Stimulated activated CD8-positive, alpha-beta memory T cell treated with anti-CD3 and anti-CD28 coated beads, Interleukin-12 subunit alpha, Interleukin-12 subunit beta, amount 100 ng/mL, for 24 hours (primary cell): ENCODE data around the gene H2BK1.

Experiments
- DNase-seq: peaks from one replicate; pipeline ENCODE4 v3.0.0-alpha.2; 2020; ENCODE audit errors: extremely low read depth

H2BK1 gene

GRCh38 chr7:151210087-151210854 lies at the start of gene H2BK1:
H2BK1 (minus strand) TSS chr7:151210488; CDS start chr7:151210318, 170 bp downstream.
- DNase-seq: no peak

- no peak for DNase-seq
Measured at GRCh38 chr7:151257990-151258389, 47.7 kb upstream of the H2BK1 start.

GRCh38 chr7:151256410-151257045 lies 46.2 kb upstream of the H2BK1 start:
- DNase-seq: no peak

- no peak for DNase-seq
Measured at GRCh38 chr7:151255390-151255789, 45.1 kb upstream of the H2BK1 start.

- no peak for DNase-seq
Measured at GRCh38 chr7:151254851-151255250, 44.6 kb upstream of the H2BK1 start.

GRCh38 chr7:151254316-151254715 lies 44.0 kb upstream of the H2BK1 start:
- no peak for DNase-seq

GRCh38 chr7:151252961-151253711 lies 42.8 kb upstream of the H2BK1 start:
- DNase-seq: no peak

- DNase-seq: no peak
Measured at GRCh38 chr7:151252561-151252835, 42.2 kb upstream of the H2BK1 start.

GRCh38 chr7:151251689-151252560 lies 41.6 kb upstream of the H2BK1 start:
- DNase-seq: no peak

- no peak for DNase-seq
Measured at GRCh38 chr7:151251328-151251688, 41.0 kb upstream of the H2BK1 start.

GRCh38 chr7:151250181-151251132 lies 40.2 kb upstream of the H2BK1 start:
- no peak for DNase-seq

- no peak for DNase-seq
Measured at GRCh38 chr7:151249732-151250072, 39.4 kb upstream of the H2BK1 start.

- DNase-seq: no peak
Measured at GRCh38 chr7:151249034-151249731, 38.9 kb upstream of the H2BK1 start.

- DNase-seq: no peak
Measured at GRCh38 chr7:151248346-151249033, 38.2 kb upstream of the H2BK1 start, which contains the start of gene SMARCD3. SMARCD3 (minus strand) TSS chr7:151248694; CDS start chr7:151248562, 132 bp downstream.

GRCh38 chr7:151247611-151248345 lies 37.5 kb upstream of the H2BK1 start:
- no peak for DNase-seq

- DNase-seq: no peak
Measured at GRCh38 chr7:151246851-151247580, 36.7 kb upstream of the H2BK1 start.

GRCh38 chr7:151246102-151246850 lies 36.0 kb upstream of the H2BK1 start:
- no peak for DNase-seq
